NT2/D1 (cell line): Measurements from ENCODE around the gene ZCWPW1.

Experiments used
- DNase-seq: peaks from one replicate; pipeline ENCODE4 v3.0.0-alpha.2; 2011; ENCODE audit warnings: low read depth, low spot score
- H3K27me3 ChIP-seq: 2 replicates; pipeline ENCODE4 v1.6.0; 2011; ENCODE audit warnings: mild to moderate bottlenecking; ENCODE audit not compliant: insufficient read length, insufficient read depth
- H3K36me3 ChIP-seq: 2 replicates; pipeline ENCODE4 v1.6.1; 2011; ENCODE audit warnings: mild to moderate bottlenecking, low read length, mixed read lengths; ENCODE audit not compliant: insufficient read depth, insufficient read length
- H3K4me1 ChIP-seq: 2 replicates; pipeline ENCODE4 v1.5.1; 2011; ENCODE audit not compliant: insufficient read depth, insufficient read length
- H3K4me3 ChIP-seq: 2 replicates; pipeline ENCODE4 v1.5.1; 2011; ENCODE audit warnings: low read depth; ENCODE audit not compliant: insufficient read length
- H3K9ac ChIP-seq: 2 replicates; pipeline ENCODE4 v1.6.0; 2011; ENCODE audit warnings: low read depth; ENCODE audit not compliant: insufficient read length
- H3K9me3 ChIP-seq: 2 replicates; pipeline ENCODE4 v1.5.1; 2011; ENCODE audit warnings: mild to moderate bottlenecking, low read length; ENCODE audit not compliant: insufficient read depth
- SUZ12 ChIP-seq: IDR thresholded peaks from 2 replicates; pipeline ENCODE4 v1.6.1; 2011; ENCODE audit not compliant: insufficient read length, insufficient read depth; ENCODE audit errors: extremely low read depth
- YY1 ChIP-seq: IDR thresholded peaks from 2 replicates; pipeline ENCODE4 v1.6.1; 2011; ENCODE audit not compliant: insufficient read length, insufficient read depth
- ZNF274 ChIP-seq: IDR thresholded peaks from 2 replicates; pipeline ENCODE4 v1.6.1; 2011; ENCODE audit warnings: mild to moderate bottlenecking, low read depth, low read length

The ZCWPW1 gene

GRCh38 chr7:100398239-100398638 lies 30.3 kb downstream of the ZCWPW1 start:
- Histone ChIP-seq H3K4me1 (no peaks in the 10 kb centered on the region), H3K27me3 (no peaks in the 10 kb centered on the region), H3K9me3 (no peaks in the 10 kb centered on the region), H3K36me3 (no peaks in the 10 kb centered on the region), H3K4me3 (no peak overlapping the region), H3K9ac (no peak overlapping the region)
- TF ChIP-seq ZNF274 = no peak
- no peak for TF ChIP-seq SUZ12
- no peak for TF ChIP-seq YY1
- DNase-seq = no peak

- no peaks in the 10 kb centered on the region for H3K4me1 ChIP-seq
- H3K27me3 ChIP-seq = no peaks in the 10 kb centered on the region
- no peaks in the 10 kb centered on the region for H3K9me3 ChIP-seq
- DNase-seq = no peak
- H3K4me3 ChIP-seq = no peak overlapping the region
- no peaks in the 10 kb centered on the region for H3K36me3 ChIP-seq
- H3K9ac ChIP-seq = no peak overlapping the region
- TF ChIP-seq SUZ12 (no peak), YY1 (no peak), ZNF274 (no peak)
Observed at GRCh38 chr7:100397315-100398081, 31.0 kb downstream of the ZCWPW1 start.

GRCh38 chr7:100396421-100396982 lies 32.0 kb downstream of the ZCWPW1 start:
- Histone ChIP-seq H3K4me3 (no peak overlapping the region), H3K9ac (no peak overlapping the region), H3K27me3 (no peaks in the 10 kb centered on the region), H3K4me1 (peaks cover 2% of the 10 kb centered on the region), H3K9me3 (no peaks in the 10 kb centered on the region), H3K36me3 (no peaks in the 10 kb centered on the region)
- DNase-seq = no peak
- TF ChIP-seq SUZ12 = no peak
- TF ChIP-seq ZNF274 = no peak
- no peak for TF ChIP-seq YY1

GRCh38 chr7:100394077-100394476 lies 34.4 kb downstream of the ZCWPW1 start:
- Histone ChIP-seq H3K4me3 (no peak overlapping the region), H3K4me1 (peaks cover 8% of the 10 kb centered on the region), H3K9me3 (no peaks in the 10 kb centered on the region), H3K27me3 (no peaks in the 10 kb centered on the region), H3K9ac (no peak overlapping the region), H3K36me3 (no peaks in the 10 kb centered on the region)
- no peak for DNase-seq
- no peak for TF ChIP-seq SUZ12
- TF ChIP-seq YY1 = no peak
- no peak for TF ChIP-seq ZNF274

- Histone ChIP-seq H3K36me3 (no peaks in the 10 kb centered on the region), H3K4me1 (peaks cover 8% of the 10 kb centered on the region), H3K27me3 (no peaks in the 10 kb centered on the region), H3K4me3 (no peak overlapping the region), H3K9me3 (no peaks in the 10 kb centered on the region), H3K9ac (no peak overlapping the region)
- no peak for TF ChIP-seq SUZ12
- TF ChIP-seq ZNF274 = no peak
- no peak for TF ChIP-seq YY1
- no peak for DNase-seq
Observed at GRCh38 chr7:100393233-100393905, 35.1 kb downstream of the ZCWPW1 start.

- TF ChIP-seq SUZ12 (no peak), ZNF274 (no peak), YY1 (no peak)
- H3K4me1 ChIP-seq = peaks cover 8% of the 10 kb centered on the region
- no peak overlapping the region for H3K9ac ChIP-seq
- no peaks in the 10 kb centered on the region for H3K9me3 ChIP-seq
- no peak for DNase-seq
- H3K36me3 ChIP-seq = no peaks in the 10 kb centered on the region
- H3K4me3 ChIP-seq = no peak overlapping the region
- H3K27me3 ChIP-seq = no peaks in the 10 kb centered on the region
Observed at GRCh38 chr7:100390286-100391009, 38.1 kb downstream of the ZCWPW1 start.
